GM12874 (cell line): ENCODE measurements around the gene PPIL3.

Experiments
- CTCF ChIP-seq: IDR thresholded peaks from 2 replicates; pipeline ENCODE4 v1.5.1; 2011; ENCODE audit warnings: low read depth, mild to moderate bottlenecking, control low read depth, low read length, moderate library complexity; ENCODE audit not compliant: insufficient read depth

The PPIL3 gene

GRCh38 chr2:200869014-200869413 is 19.9 kb downstream of the PPIL3 start:
- TF ChIP-seq CTCF: no peak

- TF ChIP-seq CTCF: no peak
Measured at GRCh38 chr2:200864176-200865034, 24.5 kb downstream of the PPIL3 start, which contains the start of gene CLK1. Gene CLK1 (minus strand): TSS chr2:200864658. CDS start chr2:200861862, 2,796 bp downstream.

GRCh38 chr2:200863782-200864175 is 25.1 kb downstream of the PPIL3 start:
- no peak for TF ChIP-seq CTCF

- TF ChIP-seq CTCF: no peak
Measured at GRCh38 chr2:200862532-200863000, 26.3 kb downstream of the PPIL3 start.

- TF ChIP-seq CTCF: no peak
Measured at GRCh38 chr2:200861617-200862155, 27.2 kb downstream of the PPIL3 start.

- TF ChIP-seq CTCF: no peak
Measured at GRCh38 chr2:200860092-200860795, 28.6 kb downstream of the PPIL3 start.

GRCh38 chr2:200856806-200857205 is 32.1 kb downstream of the PPIL3 start:
- TF ChIP-seq CTCF: no peak
